Smooth muscle cell (in vitro differentiated cells): ENCODE measurements around the gene AMPD3. TPM values are rescaled to one million over a fixed set of nuclear protein-coding genes. Genes with fewer than 3 reads are reported as not detected.
A peak's percentile ranks its signal among the peaks of the same experiment; 100 is the strongest.

Experiments used
- DNase-seq: peaks from one replicate; lab custom pipeline; 2025; ENCODE audit not compliant: unreplicated experiment; lab: John Stamatoyannopoulos, UW
- H2AFZ ChIP-seq: fragments of 200-600 bp; sonication (generic); 2 replicates; pipeline ENCODE4 v1.6.0; 2016; ENCODE audit warnings: antibody characterized with exemption, low read depth, mild to moderate bottlenecking
- H3F3A ChIP-seq: fragments of 200-600 bp; sonication (generic); 2 replicates; pipeline ENCODE4 v1.6.0; 2017; ENCODE audit warnings: antibody characterized with exemption, low read depth
- H3K27ac ChIP-seq: fragments of 200-600 bp; sonication (generic); 2 replicates; pipeline ENCODE4 v1.5.1; 2016; ENCODE audit warnings: low read depth, mild to moderate bottlenecking
- H3K27me3 ChIP-seq: fragments of 200-600 bp; sonication (generic); 2 replicates; pipeline ENCODE4 v1.6.1; 2016; ENCODE audit warnings: low read depth, mild to moderate bottlenecking
- H3K36me3 ChIP-seq: fragments of 200-600 bp; sonication (generic); 2 replicates; pipeline ENCODE4 v1.5.1; 2016; ENCODE audit warnings: low read depth
- H3K4me1 ChIP-seq: fragments of 200-600 bp; sonication (generic); 2 replicates; pipeline ENCODE4 v1.5.1; 2016; ENCODE audit warnings: low read depth
- H3K4me2 ChIP-seq: fragments of 200-600 bp; sonication (generic); 2 replicates; pipeline ENCODE4 v1.6.0; 2016; ENCODE audit warnings: mild to moderate bottlenecking
- H3K4me3 ChIP-seq: fragments of 200-600 bp; sonication (generic); 2 replicates; pipeline ENCODE4 v1.5.1; 2016; ENCODE audit warnings: mild to moderate bottlenecking
- H3K79me2 ChIP-seq: fragments of 200-600 bp; sonication (generic); 2 replicates; pipeline ENCODE4 v1.6.0; 2016; ENCODE audit warnings: low read depth, mild to moderate bottlenecking
- H3K9ac ChIP-seq: fragments of 200-600 bp; sonication (generic); 2 replicates; pipeline ENCODE4 v1.6.0; 2016; ENCODE audit warnings: low read depth
- H3K9me3 ChIP-seq: fragments of 200-600 bp; sonication (generic); replicated peaks from 2 replicates; pipeline ENCODE4 v1.5.1; 2016; ENCODE audit warnings: low read depth
- H4K20me1 ChIP-seq: fragments of 200-600 bp; sonication (generic); 2 replicates; pipeline ENCODE4 v1.6.0; 2016; ENCODE audit warnings: low read depth
- WGBS: methylation state at CpG from one replicate; pipeline ENCODE4 v1.1.7; 2016; ENCODE audit warnings: low lambda C conversion rate; 5-methylcytosine and 5-hydroxymethylcytosine counted together
- polyA plus RNA-seq: library from polyadenylated mRNA; unstranded; fragments of >200 nt; fragmentation: Nextera tagmentation; extraction: Ambion mirVana; gene quantifications from 2 replicates; pipeline ENCODE4 v1.2.1, GENCODE V29; 2016
- total RNA-seq: library from RNA; depleted of rRNA; stranded (reverse); fragments of >200 nt; gene quantifications from 2 replicates; pipeline ENCODE4 v1.2.3, GENCODE V29; 2014
- TF ChIP-seq, protein P1 (sequence below): fragments of 200-600 bp; sonication (generic); IDR thresholded peaks from 2 replicates; pipeline ENCODE4 v1.5.1; 2017; ENCODE audit warnings: borderline replicate concordance, mild to moderate bottlenecking, antibody characterized with exemption; ENCODE audit not compliant: insufficient read depth, poor library complexity, severe bottlenecking

The AMPD3 gene
- total and polyA plus RNA-seq, 2 experiments from 2014 or later: 0.67 to 3.6 TPM

GRCh38 chr11:10459029-10459970, 4.2 kb downstream of the AMPD3 start:
- no peaks in the 10 kb centered on the region for H4K20me1 ChIP-seq
- H3K27me3 ChIP-seq: peaks cover 4% of the 10 kb centered on the region
- no peak overlapping the region for H3K9ac ChIP-seq
- no peak overlapping the region for H3K4me3 ChIP-seq
- H3K27ac ChIP-seq: peak overlapping the region; percentile 26
- H3K4me1 ChIP-seq: peaks cover 18% of the 10 kb centered on the region
- no peaks in the 10 kb centered on the region for H3K9me3 ChIP-seq
- H3K79me2 ChIP-seq: no peaks in the 10 kb centered on the region
- H3K36me3 ChIP-seq: no peaks in the 10 kb centered on the region
- WGBS: 49% methylated on average over 7 of the region's 7 CpGs
- H3K4me2 ChIP-seq: peak overlapping the region; percentile 44
- H3F3A ChIP-seq: peaks cover 14% of the 10 kb centered on the region
- TF ChIP-seq, protein P1, sequence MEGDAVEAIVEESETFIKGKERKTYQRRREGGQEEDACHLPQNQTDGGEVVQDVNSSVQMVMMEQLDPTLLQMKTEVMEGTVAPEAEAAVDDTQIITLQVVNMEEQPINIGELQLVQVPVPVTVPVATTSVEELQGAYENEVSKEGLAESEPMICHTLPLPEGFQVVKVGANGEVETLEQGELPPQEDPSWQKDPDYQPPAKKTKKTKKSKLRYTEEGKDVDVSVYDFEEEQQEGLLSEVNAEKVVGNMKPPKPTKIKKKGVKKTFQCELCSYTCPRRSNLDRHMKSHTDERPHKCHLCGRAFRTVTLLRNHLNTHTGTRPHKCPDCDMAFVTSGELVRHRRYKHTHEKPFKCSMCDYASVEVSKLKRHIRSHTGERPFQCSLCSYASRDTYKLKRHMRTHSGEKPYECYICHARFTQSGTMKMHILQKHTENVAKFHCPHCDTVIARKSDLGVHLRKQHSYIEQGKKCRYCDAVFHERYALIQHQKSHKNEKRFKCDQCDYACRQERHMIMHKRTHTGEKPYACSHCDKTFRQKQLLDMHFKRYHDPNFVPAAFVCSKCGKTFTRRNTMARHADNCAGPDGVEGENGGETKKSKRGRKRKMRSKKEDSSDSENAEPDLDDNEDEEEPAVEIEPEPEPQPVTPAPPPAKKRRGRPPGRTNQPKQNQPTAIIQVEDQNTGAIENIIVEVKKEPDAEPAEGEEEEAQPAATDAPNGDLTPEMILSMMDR: no peak
- H2AFZ ChIP-seq: no peak overlapping the region
- DNase-seq: no peak

GRCh38 chr11:10460611-10461275, 5.7 kb downstream of the AMPD3 start:
- Histone ChIP-seq H3K9me3 (no peaks in the 10 kb centered on the region), H2AFZ (no peak overlapping the region), H3K79me2 (no peaks in the 10 kb centered on the region), H3K4me3 (no peak overlapping the region), H3K36me3 (no peaks in the 10 kb centered on the region), H3K27me3 (peaks cover 4% of the 10 kb centered on the region), H3F3A (peaks cover 14% of the 10 kb centered on the region), H3K27ac (no peak overlapping the region), H4K20me1 (no peaks in the 10 kb centered on the region), H3K4me2 (no peak overlapping the region), H3K9ac (no peak overlapping the region), H3K4me1 (peaks cover 10% of the 10 kb centered on the region)
- TF ChIP-seq, protein P1: no peak
- 85% methylated on average over 5 of the region's 5 CpGs for WGBS
- DNase-seq: no peak

DNA sequence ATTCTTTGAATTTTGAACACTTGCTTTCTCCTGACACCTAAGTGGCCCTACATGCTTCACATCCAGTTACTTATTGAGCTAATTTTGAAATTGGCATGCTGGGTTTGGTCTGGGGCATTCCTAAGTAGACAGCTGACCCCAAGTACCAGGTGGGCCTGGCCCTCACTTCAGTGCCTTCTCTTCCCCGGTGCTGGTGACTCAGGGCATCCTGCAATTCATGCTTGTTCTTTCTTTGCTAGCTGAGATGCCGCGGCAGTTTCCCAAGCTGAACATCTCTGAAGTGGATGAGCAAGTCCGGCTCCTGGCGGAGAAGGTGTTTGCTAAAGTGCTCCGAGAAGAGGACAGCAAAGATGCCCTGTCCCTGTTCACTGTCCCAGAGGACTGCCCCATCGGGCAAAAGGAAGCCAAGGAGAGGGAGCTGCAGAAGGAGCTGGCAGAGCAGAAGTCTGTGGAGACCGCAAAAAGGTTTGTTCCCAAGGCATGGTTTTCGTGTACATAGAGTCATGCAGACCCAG, 6.3 kb downstream of the AMPD3 start:
- Histone ChIP-seq H3K79me2 (no peaks in the 10 kb centered on the region), H3K4me1 (peaks cover 4% of the 10 kb centered on the region), H3K4me3 (no peak overlapping the region), H3K9ac (no peak overlapping the region), H3K36me3 (no peaks in the 10 kb centered on the region), H3K27me3 (peaks cover 4% of the 10 kb centered on the region), H3K27ac (no peak overlapping the region), H4K20me1 (no peaks in the 10 kb centered on the region), H3F3A (peaks cover 12% of the 10 kb centered on the region), H3K9me3 (no peaks in the 10 kb centered on the region), H2AFZ (no peak overlapping the region), H3K4me2 (no peak overlapping the region)
- no peak for DNase-seq
- WGBS: 94% methylated on average over 9 of the region's 9 CpGs
- TF ChIP-seq, protein P1: no peak
